Omental fat pad (tissue), 4 donors: Measurements from ENCODE around the gene KRTAP19-4. TPM values are rescaled to one million over a fixed set of nuclear protein-coding genes. Genes with fewer than 3 reads are reported as not detected.
"Not testable (repeated sequence)": the region's sequence is repeated elsewhere in the genome, so short reads cannot be mapped to it uniquely, and the experiment has no call there.

Experiments
- ATAC-seq: fragments of 150-250 bp; one replicate; pipeline ENCODE4 v1.9.1; 2016; ENCODE audit warnings: mild to moderate bottlenecking, moderate library complexity; ENCODE audit not compliant: low FRiP score
- DNase-seq: peaks from one replicate; pipeline ENCODE4 v3.0.0-alpha.2; 2019; ENCODE audit warnings: low spot score
- CTCF ChIP-seq, 3 donors: fragments of 450-650 bp; IDR thresholded peaks; one replicate each; pipeline ENCODE4 v1.5.1; 2016 to 2017; ENCODE audit warnings: antibody characterized with exemption in 3 of 3, mild to moderate bottlenecking in 3 of 3, moderate library complexity in 2 of 3
- total RNA-seq, 4 donors: library from RNA; depleted of rRNA; stranded (reverse); fragments of >200 nt; gene quantifications; one replicate each; pipeline ENCODE4 v1.1.0, GENCODE V29; 2016

Gene KRTAP19-4
- not detected for total RNA-seq

GRCh38 chr21:30497065-30497464, at the start of gene KRTAP19-4:
KRTAP19-4 (minus strand) TSS chr21:30497165; CDS start chr21:30497110, 55 bp downstream.
- no peak for TF ChIP-seq CTCF (IDR thresholded peaks at IDR 0.05)
- no peak for ATAC-seq
- DNase-seq: no peak

DNA sequence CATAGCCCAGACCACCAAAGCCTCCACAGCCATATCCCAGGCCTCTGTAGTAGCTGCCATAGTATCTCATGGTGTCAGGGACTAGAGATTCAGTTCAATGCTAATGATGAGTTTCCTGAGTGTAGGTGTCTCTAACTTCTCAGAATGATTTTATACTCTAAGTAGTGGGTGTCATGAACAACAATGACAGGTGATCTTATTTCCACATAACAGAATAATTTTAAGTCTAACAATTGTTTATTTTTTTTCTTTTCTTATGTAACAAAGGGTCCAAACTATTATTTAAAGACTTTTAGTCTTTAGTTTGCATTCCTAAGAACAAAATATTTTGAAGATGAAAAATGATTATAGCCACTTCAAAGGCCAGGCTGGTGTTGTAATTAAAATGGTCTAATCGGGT, 44.8 kb upstream of the KRTAP19-4 start, which contains the start of gene KRTAP19-6:
Gene KRTAP19-6 (minus strand): TSS at position 101 of the 400 bp plus-strand sequence. CDS start 31 bp downstream, at position 70.
- TF ChIP-seq CTCF (IDR thresholded peaks at IDR 0.05): no peak
- ATAC-seq (no peak), DNase-seq (no peak)

DNA sequence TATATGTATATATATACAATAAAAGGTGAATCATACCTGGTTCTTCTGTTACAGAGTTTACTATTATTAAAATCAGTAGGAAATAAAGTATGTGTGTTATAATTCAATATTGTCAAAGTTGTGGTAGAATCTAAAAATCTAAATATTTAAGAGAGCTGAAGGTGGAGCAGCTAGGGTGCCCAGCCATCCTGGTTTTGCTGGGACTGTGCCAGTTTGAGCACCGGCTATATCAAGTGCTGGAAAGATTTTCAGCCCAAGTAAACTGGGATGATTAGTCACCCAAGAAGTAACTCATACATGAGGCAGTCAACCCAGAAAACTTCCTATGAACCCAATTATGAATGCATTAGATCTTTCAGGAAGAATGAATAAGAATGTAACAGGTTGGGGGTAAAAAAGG, 21.9 kb upstream of the KRTAP19-4 start:
- no peak for DNase-seq
- TF ChIP-seq CTCF (IDR thresholded peaks at IDR 0.05): no peak

DNA sequence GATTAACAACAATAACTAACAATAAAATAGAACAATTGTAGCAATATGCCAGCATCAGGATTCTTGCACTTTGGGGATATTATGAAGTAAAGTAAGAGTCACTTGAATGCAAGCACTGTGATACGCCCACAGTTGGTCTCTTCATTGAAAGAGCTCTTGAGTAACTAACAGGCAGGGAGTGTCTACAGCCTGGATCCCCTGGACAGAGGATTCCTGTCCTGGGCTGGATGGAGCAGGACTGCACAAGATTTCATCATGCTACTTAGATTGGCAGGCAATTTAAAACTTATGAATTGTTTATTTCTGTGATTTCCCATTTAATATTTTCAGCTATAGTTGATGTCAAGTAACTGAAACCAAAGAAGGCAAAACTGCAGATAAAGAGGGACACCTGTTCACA, 18.7 kb upstream of the KRTAP19-4 start:
- TF ChIP-seq CTCF (IDR thresholded peaks at IDR 0.05): no peak
- ATAC-seq (no peak), DNase-seq (no peak)

More for the DNA sequence above, 21.9 kb upstream of the KRTAP19-4 start:
- ATAC-seq: no peak

- not testable (repeated sequence) for DNase-seq, ATAC-seq
Observed at GRCh38 chr21:30505621-30506205, 8.7 kb upstream of the KRTAP19-4 start.

GRCh38 chr21:30502041-30502440, 5.1 kb upstream of the KRTAP19-4 start, which contains the start of gene KRTAP19-5:
KRTAP19-5 (minus strand) TSS chr21:30502141; CDS start chr21:30502090, 51 bp downstream.
- DNase-seq (no peak), ATAC-seq (no peak)
- no peak for TF ChIP-seq CTCF (IDR thresholded peaks at IDR 0.05)

DNA sequence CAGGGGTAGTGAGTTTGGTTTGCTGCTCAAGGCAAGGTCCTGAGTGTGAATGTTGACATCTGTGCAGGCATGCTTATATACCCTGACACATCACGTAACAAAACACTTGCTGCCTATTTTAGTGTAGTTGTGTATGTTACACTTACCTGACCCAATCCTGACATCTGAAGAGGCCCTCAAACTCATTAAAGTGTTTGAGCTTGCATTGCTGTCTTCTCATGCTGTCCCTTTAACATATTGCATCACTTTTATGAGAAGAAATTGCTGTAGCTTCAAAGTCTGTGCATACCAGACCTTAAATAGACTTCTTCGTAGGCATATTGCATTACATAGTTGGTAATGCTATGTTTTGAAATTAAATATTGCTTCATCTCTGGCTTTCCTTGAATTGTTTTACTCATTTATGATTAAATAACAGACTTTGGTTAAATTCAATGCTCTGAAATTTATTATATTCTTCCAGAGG, 5.0 kb downstream of the KRTAP19-4 start, which contains the start of gene KRTAP19-3:
Gene KRTAP19-3 (minus strand): TSS at position 51 of the 466 bp plus-strand sequence. CDS start 56 bp downstream, outside the sequence.
- no peak for TF ChIP-seq CTCF (IDR thresholded peaks at IDR 0.05)
- ATAC-seq: no peak

More for the DNA sequence above, 5.0 kb downstream of the KRTAP19-4 start, which contains the start of gene KRTAP19-3:
- no peak for DNase-seq
